PC-3 (cell line): ENCODE data around the gene CPE. TPM values are rescaled to one million over a fixed set of nuclear protein-coding genes. Genes with fewer than 3 reads are reported as not detected.

Experiments used
- ATAC-seq: fragments of 200-7000 bp; cut with Tn5 transposase; 2 replicates; pipeline ENCODE4 v1.9.1; 2020; ENCODE audit warnings: mild to moderate bottlenecking, moderate library complexity
- BruUV-seq: library from RNA; stranded (reverse); fragments of 400-500 nt; replicated peaks from 2 replicates; lab custom pipeline; 2021; lab: Mats Ljungman, UMichigan
- CTCF ChIA-PET: fragments of 300-600 bp; sonication (Branson Sonifier 250); formaldehyde crosslinking; loops from one replicate; lab custom pipeline; 2022; ENCODE audit warnings: antibody characterized with exemption; lab: Charles Lee
- POLR2A ChIA-PET: fragments of 300-600 bp; sonication (Branson Sonifier 250); formaldehyde crosslinking; loops from one replicate; lab custom pipeline; 2022; ENCODE audit warnings: antibody characterized with exemption; ENCODE audit not compliant: unreplicated experiment; lab: Charles Lee
- DNase-seq: peaks from one replicate; pipeline ENCODE4 v3.0.0-alpha.2; 2015
- H2AFZ ChIP-seq: fragments of 300-600 bp; sonication (generic); 2 replicates; pipeline ENCODE4 v1.6.0; 2016; ENCODE audit warnings: antibody characterized with exemption, low read length
- H3F3A ChIP-seq: fragments of 300-600 bp; sonication (generic); one replicate; pipeline ENCODE4 v1.6.0; 2017; ENCODE audit warnings: antibody characterized with exemption, low read length, control low read depth, mild to moderate bottlenecking; ENCODE audit not compliant: unreplicated experiment
- H3K27ac ChIP-seq: fragments of 300-600 bp; sonication (generic); 2 replicates; pipeline ENCODE4 v1.5.1; 2016; ENCODE audit warnings: mild to moderate bottlenecking, low read length
- H3K27me3 ChIP-seq: fragments of 300-600 bp; sonication (generic); 2 replicates; pipeline ENCODE4 v1.6.1; 2016; ENCODE audit warnings: low read length, mixed read lengths
- H3K36me3 ChIP-seq: fragments of 300-600 bp; sonication (generic); 2 replicates; pipeline ENCODE4 v1.6.1; 2016; ENCODE audit warnings: low read depth, mixed run types, low read length, mixed read lengths
- H3K4me1 ChIP-seq: fragments of 300-600 bp; sonication (generic); 2 replicates; pipeline ENCODE4 v1.5.1; 2016; ENCODE audit warnings: low read length; ENCODE audit not compliant: insufficient read depth
- H3K4me2 ChIP-seq: fragments of 300-600 bp; sonication (generic); 2 replicates; pipeline ENCODE4 v1.6.0; 2016; ENCODE audit warnings: low read length
- H3K4me3 ChIP-seq: fragments of 300-600 bp; sonication (generic); 2 replicates; pipeline ENCODE4 v1.5.1; 2016; ENCODE audit warnings: mild to moderate bottlenecking, low read length, mixed read lengths
- H3K79me2 ChIP-seq: fragments of 300-600 bp; sonication (generic); 2 replicates; pipeline ENCODE4 v1.6.1; 2017; ENCODE audit warnings: low read length, mixed read lengths
- H3K9ac ChIP-seq: fragments of 300-600 bp; sonication (generic); 2 replicates; pipeline ENCODE4 v1.6.0; 2016; ENCODE audit warnings: mild to moderate bottlenecking, low read length
- H3K9me2 ChIP-seq: fragments of 300-600 bp; sonication (generic); replicated peaks from 2 replicates; pipeline ENCODE4 v1.6.1; 2016; ENCODE audit warnings: mixed run types, low read length, mixed read lengths
- H3K9me3 ChIP-seq: fragments of 300-600 bp; sonication (generic); 2 replicates; pipeline ENCODE4 v1.6.1; 2016; ENCODE audit warnings: low read length, mixed read lengths
- H4K20me1 ChIP-seq: fragments of 300-600 bp; sonication (generic); 2 replicates; pipeline ENCODE4 v1.6.1; 2016; ENCODE audit warnings: low read length, mixed read lengths
- CTCF ChIP-seq: fragments of 300-600 bp; sonication (generic); conservative IDR thresholded peaks from 2 replicates; pipeline ENCODE4 v1.5.1; 2017; ENCODE audit warnings: antibody characterized with exemption, low read depth, mild to moderate bottlenecking, low read length
- EZH2 ChIP-seq: fragments of 300-600 bp; sonication (generic); IDR thresholded peaks from one replicate; pipeline ENCODE4 v1.6.1; 2017; ENCODE audit warnings: antibody characterized with exemption, mild to moderate bottlenecking, low read length; ENCODE audit not compliant: unreplicated experiment
- EZH2phosphoT487 ChIP-seq: fragments of 300-600 bp; sonication (generic); IDR thresholded peaks from 2 replicates; pipeline ENCODE4 v1.6.1; 2018; ENCODE audit warnings: mild to moderate bottlenecking, antibody characterized with exemption, low read length, borderline replicate concordance
- intact Hi-C: fragments of 100-400 bp; cut with micrococcal nuclease; formaldehyde crosslinking; loops from 2 replicates; pipeline ENCODE4 v1.9.0; 2023
- total RNA-seq: library from RNA; depleted of rRNA; stranded (reverse); fragments of >200 nt; gene quantifications from 2 replicates; pipeline ENCODE4 v1.2.3, GENCODE V29; 2014

The CPE gene
- total RNA-seq, 1 experiment from 2014 or later: 15.5 TPM

- Histone ChIP-seq H3K27ac (no peak overlapping the region), H3K27me3 (no peaks in the 10 kb centered on the region), H3K4me2 (no peak overlapping the region), H2AFZ (no peak overlapping the region), H3K36me3 (no peaks in the 10 kb centered on the region), H3K79me2 (no peaks in the 10 kb centered on the region), H3F3A (no peaks in the 10 kb centered on the region), H3K9me3 (no peaks in the 10 kb centered on the region), H3K9ac (no peak overlapping the region), H3K4me3 (no peak overlapping the region), H4K20me1 (no peaks in the 10 kb centered on the region), H3K9me2 (no peaks in the 10 kb centered on the region), H3K4me1 (no peaks in the 10 kb centered on the region)
- BruUV-seq: no TSS peak
- no peak for DNase-seq
- no peak for TF ChIP-seq EZH2
- TF ChIP-seq CTCF: no peak
- TF ChIP-seq EZH2phosphoT487: no peak
- CTCF ChIA-PET: no interaction called here
- intact Hi-C loops: no loop called here
- POLR2A ChIA-PET: no interaction called here
- ATAC-seq: no peak
Measured at GRCh38 chr4:165393051-165393450, 14.2 kb downstream of the CPE start.

- ChIA-PET CTCF (no interaction called here), POLR2A (no interaction called here)
Measured at GRCh38 chr4:165393704-165394103, 14.9 kb downstream of the CPE start.

DNA sequence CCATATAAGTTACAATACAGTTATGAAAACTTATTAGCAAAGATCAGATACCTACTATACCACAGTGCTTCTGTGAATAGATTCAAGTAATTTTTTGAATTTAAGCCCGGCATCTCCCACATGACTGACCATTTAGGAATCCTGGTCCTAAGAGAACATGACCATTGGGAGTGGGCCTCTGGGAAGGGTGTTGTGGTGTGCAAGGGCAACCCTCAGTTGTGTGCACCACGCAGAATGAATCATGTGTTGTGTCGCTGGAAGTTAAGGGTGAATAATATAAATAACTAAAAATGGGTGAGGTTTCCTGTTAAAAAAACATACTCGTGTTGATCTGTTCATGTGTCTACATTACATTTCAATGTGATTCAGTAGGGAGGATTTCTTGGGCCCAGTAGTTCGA, 15.5 kb downstream of the CPE start:
- no peak overlapping the region for H3K4me3 ChIP-seq
- H3K9ac ChIP-seq: no peak overlapping the region
- ChIA-PET POLR2A (no interaction called here), CTCF (no interaction called here)
- no TSS peak for BruUV-seq
- no peak for ATAC-seq
- no peak for TF ChIP-seq CTCF
- no peak for TF ChIP-seq EZH2
- no peak for TF ChIP-seq EZH2phosphoT487
- no peaks in the 10 kb centered on the region for H3K9me2 ChIP-seq
- H3K4me1 ChIP-seq: no peaks in the 10 kb centered on the region
- no peak overlapping the region for H3K4me2 ChIP-seq
- H3K79me2 ChIP-seq: no peaks in the 10 kb centered on the region
- peak; percentile 6 for DNase-seq
- no peaks in the 10 kb centered on the region for H3K36me3 ChIP-seq
- H4K20me1 ChIP-seq: no peaks in the 10 kb centered on the region
- H3K9me3 ChIP-seq: no peaks in the 10 kb centered on the region
- no peak overlapping the region for H2AFZ ChIP-seq
- no peaks in the 10 kb centered on the region for H3K27me3 ChIP-seq
- intact Hi-C loops: no loop called here
- H3F3A ChIP-seq: no peaks in the 10 kb centered on the region
- H3K27ac ChIP-seq: no peak overlapping the region

More at GRCh38 chr4:165393704-165394103, 14.9 kb downstream of the CPE start:
- Histone ChIP-seq H2AFZ (no peak overlapping the region), H3K4me3 (no peak overlapping the region), H4K20me1 (no peaks in the 10 kb centered on the region), H3K9ac (no peak overlapping the region), H3K36me3 (no peaks in the 10 kb centered on the region), H3K79me2 (no peaks in the 10 kb centered on the region), H3K9me3 (no peaks in the 10 kb centered on the region), H3F3A (no peaks in the 10 kb centered on the region), H3K27ac (no peak overlapping the region), H3K4me2 (no peak overlapping the region), H3K27me3 (no peaks in the 10 kb centered on the region), H3K9me2 (no peaks in the 10 kb centered on the region), H3K4me1 (no peaks in the 10 kb centered on the region)
- ATAC-seq (no peak), DNase-seq (no peak)
- intact Hi-C loops: no loop called here
- no TSS peak for BruUV-seq
- TF ChIP-seq EZH2phosphoT487 (no peak), CTCF (no peak), EZH2 (no peak)
